Neural cell (in vitro differentiated cells): ENCODE measurements around the gene SLC2A13. TPM values are rescaled to one million over a fixed set of nuclear protein-coding genes. Genes with fewer than 3 reads are reported as not detected.
A peak's percentile ranks its signal among the peaks of the same experiment; 100 is the strongest.

ENCODE experiments used
- H2AFZ ChIP-seq: fragments of 200-600, 300-800 bp; sonication (generic), shearing (Covaris generic); 2 replicates; pipeline ENCODE4 v1.6.0; 2014; ENCODE audit warnings: low read depth, mild to moderate bottlenecking, antibody characterized with exemption, low read length, moderate library complexity
- H3F3A ChIP-seq: fragments of 200-600 bp; shearing (Covaris generic); 2 replicates; pipeline ENCODE4 v1.6.1; 2016; ENCODE audit warnings: mild to moderate bottlenecking, moderate library complexity, mixed read lengths, antibody characterized with exemption, low read length; ENCODE audit not compliant: insufficient read depth, poor library complexity, severe bottlenecking
- H3K27ac ChIP-seq: fragments of 200-600, 300-800 bp; sonication (generic), shearing (Covaris generic); 2 replicates; pipeline ENCODE4 v1.5.1; 2014; ENCODE audit warnings: mild to moderate bottlenecking, low read length, moderate library complexity
- H3K27me3 ChIP-seq: fragments of 300-800, 200-600 bp; sonication (generic), shearing (Covaris generic); 2 replicates; pipeline ENCODE4 v1.6.0; 2014; ENCODE audit warnings: mild to moderate bottlenecking, low read depth, low read length, moderate library complexity; ENCODE audit not compliant: insufficient read depth
- H3K36me3 ChIP-seq: fragments of 300-800, 200-600 bp; sonication (generic), shearing (Covaris generic); 2 replicates; pipeline ENCODE4 v1.5.1; 2014; ENCODE audit warnings: mild to moderate bottlenecking, antibody characterized with exemption, low read length, moderate library complexity; ENCODE audit not compliant: insufficient read depth
- H3K4me2 ChIP-seq: fragments of 300-800, 200-600 bp; sonication (generic), shearing (Covaris generic); 2 replicates; pipeline ENCODE4 v1.6.0; 2014; ENCODE audit warnings: mild to moderate bottlenecking, low read length
- H3K4me3 ChIP-seq: fragments of 300-800, 200-600 bp; sonication (generic), shearing (Covaris generic); 2 replicates; pipeline ENCODE4 v1.5.1; 2014; ENCODE audit warnings: mild to moderate bottlenecking, low read length, moderate library complexity
- H3K79me2 ChIP-seq: fragments of 200-600 bp; shearing (Covaris generic); replicated peaks from 2 replicates; pipeline ENCODE4 v1.6.0; 2014; ENCODE audit warnings: mild to moderate bottlenecking, low read length, moderate library complexity; ENCODE audit not compliant: insufficient read depth
- H3K9ac ChIP-seq: fragments of 300-800, 200-600 bp; sonication (generic), shearing (Covaris generic); 2 replicates; pipeline ENCODE4 v1.6.1; 2016; ENCODE audit warnings: mild to moderate bottlenecking, low read length, mixed read lengths
- H3K9me2 ChIP-seq: fragments of 200-600 bp; shearing (Covaris generic); 2 replicates; pipeline ENCODE4 v1.6.1; 2016; ENCODE audit warnings: mild to moderate bottlenecking, low read length, mixed read lengths; ENCODE audit not compliant: insufficient read depth
- H3K9me3 ChIP-seq: fragments of 200-600, 300-800 bp; sonication (generic), shearing (Covaris generic); 2 replicates; pipeline ENCODE4 v1.6.1; 2016; ENCODE audit warnings: mild to moderate bottlenecking, mixed run types, low read length, moderate library complexity, mixed read lengths
- H4K20me1 ChIP-seq: fragments of 200-600 bp; shearing (Covaris generic); 2 replicates; pipeline ENCODE4 v1.6.1; 2016; ENCODE audit warnings: mild to moderate bottlenecking, mixed run types; ENCODE audit not compliant: insufficient read depth
- EZH2 ChIP-seq: fragments of 200-600, 300-800 bp; shearing (Covaris generic), sonication (generic); IDR thresholded peaks from 2 replicates; pipeline ENCODE4 v1.6.1; 2014; ENCODE audit warnings: antibody characterized with exemption, low read length, borderline replicate concordance, mild to moderate bottlenecking; ENCODE audit not compliant: insufficient read depth, poor library complexity, severe bottlenecking
- MXI1 ChIP-seq: fragments of 450-650 bp; conservative IDR thresholded peaks from 2 replicates; pipeline ENCODE4 v1.6.1; 2014; ENCODE audit warnings: antibody characterized with exemption, mild to moderate bottlenecking; ENCODE audit not compliant: poor library complexity, severe bottlenecking
- POLR2AphosphoS5 ChIP-seq: IDR thresholded peaks from 2 replicates; pipeline ENCODE4 v1.6.1; 2012
- REST ChIP-seq: IDR thresholded peaks from 2 replicates; pipeline ENCODE4 v1.6.1; 2012; ENCODE audit warnings: borderline replicate concordance
- SMC3 ChIP-seq: fragments of 450-650 bp; conservative IDR thresholded peaks from 2 replicates; pipeline ENCODE4 v1.6.1; 2014; ENCODE audit warnings: antibody characterized with exemption, mild to moderate bottlenecking, moderate library complexity; ENCODE audit not compliant: poor library complexity
- TAF1 ChIP-seq: IDR thresholded peaks from 2 replicates; pipeline ENCODE4 v1.6.1; 2012; ENCODE audit warnings: low read depth
- polyA plus RNA-seq: library from polyadenylated mRNA; depleted of rRNA; stranded (reverse); fragments of >200 nt; gene quantifications from 2 replicates; pipeline ENCODE4 v1.2.3, GENCODE V29; 2014
- TF ChIP-seq, protein P1 (sequence below): fragments of 450-650 bp; IDR thresholded peaks from 2 replicates; pipeline ENCODE4 v1.5.1; 2014; ENCODE audit warnings: antibody characterized with exemption, mild to moderate bottlenecking, moderate library complexity; ENCODE audit not compliant: poor library complexity, severe bottlenecking

The SLC2A13 gene
- polyA plus RNA-seq, 1 donor from 2014 or later = 10.7 TPM

- H3K27ac ChIP-seq = no peak overlapping the region
- H3K79me2 ChIP-seq = no peaks in the 10 kb centered on the region
- H3F3A ChIP-seq = no peaks in the 10 kb centered on the region
- no peak overlapping the region for H3K9ac ChIP-seq
- no peaks in the 10 kb centered on the region for H3K27me3 ChIP-seq
- H3K9me3 ChIP-seq = no peaks in the 10 kb centered on the region
- no peak overlapping the region for H2AFZ ChIP-seq
- no peaks in the 10 kb centered on the region for H3K9me2 ChIP-seq
- TF ChIP-seq, protein P1, sequence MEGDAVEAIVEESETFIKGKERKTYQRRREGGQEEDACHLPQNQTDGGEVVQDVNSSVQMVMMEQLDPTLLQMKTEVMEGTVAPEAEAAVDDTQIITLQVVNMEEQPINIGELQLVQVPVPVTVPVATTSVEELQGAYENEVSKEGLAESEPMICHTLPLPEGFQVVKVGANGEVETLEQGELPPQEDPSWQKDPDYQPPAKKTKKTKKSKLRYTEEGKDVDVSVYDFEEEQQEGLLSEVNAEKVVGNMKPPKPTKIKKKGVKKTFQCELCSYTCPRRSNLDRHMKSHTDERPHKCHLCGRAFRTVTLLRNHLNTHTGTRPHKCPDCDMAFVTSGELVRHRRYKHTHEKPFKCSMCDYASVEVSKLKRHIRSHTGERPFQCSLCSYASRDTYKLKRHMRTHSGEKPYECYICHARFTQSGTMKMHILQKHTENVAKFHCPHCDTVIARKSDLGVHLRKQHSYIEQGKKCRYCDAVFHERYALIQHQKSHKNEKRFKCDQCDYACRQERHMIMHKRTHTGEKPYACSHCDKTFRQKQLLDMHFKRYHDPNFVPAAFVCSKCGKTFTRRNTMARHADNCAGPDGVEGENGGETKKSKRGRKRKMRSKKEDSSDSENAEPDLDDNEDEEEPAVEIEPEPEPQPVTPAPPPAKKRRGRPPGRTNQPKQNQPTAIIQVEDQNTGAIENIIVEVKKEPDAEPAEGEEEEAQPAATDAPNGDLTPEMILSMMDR = no peak
- TF ChIP-seq TAF1 (no peak), POLR2AphosphoS5 (no peak)
- H3K4me3 ChIP-seq = no peak overlapping the region
- H4K20me1 ChIP-seq = no peaks in the 10 kb centered on the region
- no peaks in the 10 kb centered on the region for H3K36me3 ChIP-seq
- no peak overlapping the region for H3K4me2 ChIP-seq
These were observed 50.1 kb downstream of the SLC2A13 start for GRCh38 chr12:40055776-40056175.

DNA sequence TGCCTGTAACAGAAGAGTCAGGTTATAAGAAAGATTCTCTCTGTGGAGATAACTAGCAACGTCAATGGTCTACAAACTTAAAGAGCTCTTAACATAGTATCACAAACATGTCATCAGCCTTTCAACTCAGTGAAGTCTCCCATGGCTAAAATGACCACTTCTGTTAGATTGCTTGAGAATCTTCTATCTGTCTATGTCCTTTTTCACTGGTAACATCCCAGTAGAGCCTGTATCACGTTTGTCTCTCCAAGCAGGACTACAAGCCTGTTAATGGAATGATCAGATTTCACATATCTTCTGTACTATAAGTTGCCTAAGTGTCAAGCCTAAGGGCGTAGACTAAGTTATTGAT, 50.7 kb downstream of the SLC2A13 start:
- Histone ChIP-seq H2AFZ (no peak overlapping the region), H3K4me2 (no peak overlapping the region), H3K9me3 (no peaks in the 10 kb centered on the region), H3K27me3 (no peaks in the 10 kb centered on the region), H3K9ac (no peak overlapping the region), H3K9me2 (no peaks in the 10 kb centered on the region), H3K79me2 (no peaks in the 10 kb centered on the region), H3K4me3 (no peak overlapping the region), H3F3A (no peaks in the 10 kb centered on the region), H3K36me3 (no peaks in the 10 kb centered on the region), H3K27ac (no peak overlapping the region), H4K20me1 (no peaks in the 10 kb centered on the region)
- TF ChIP-seq SMC3 (no peak), TAF1 (no peak), EZH2 (no peak), REST (no peak), POLR2AphosphoS5 (peak; percentile 68), MXI1 (no peak)
- TF ChIP-seq, protein P1 = no peak
